ENCODE measurements around the gene PPT2. TPM values are rescaled to one million over a fixed set of nuclear protein-coding genes. Genes with fewer than 3 reads are reported as not detected.
"Not testable (repeated sequence)": the region's sequence is repeated elsewhere in the genome, so short reads cannot be mapped to it uniquely, and the experiment has no call there.

The PPT2 gene
- total RNA-seq, 1 donor from 2014 or later, result 39.4 TPM

DNA sequence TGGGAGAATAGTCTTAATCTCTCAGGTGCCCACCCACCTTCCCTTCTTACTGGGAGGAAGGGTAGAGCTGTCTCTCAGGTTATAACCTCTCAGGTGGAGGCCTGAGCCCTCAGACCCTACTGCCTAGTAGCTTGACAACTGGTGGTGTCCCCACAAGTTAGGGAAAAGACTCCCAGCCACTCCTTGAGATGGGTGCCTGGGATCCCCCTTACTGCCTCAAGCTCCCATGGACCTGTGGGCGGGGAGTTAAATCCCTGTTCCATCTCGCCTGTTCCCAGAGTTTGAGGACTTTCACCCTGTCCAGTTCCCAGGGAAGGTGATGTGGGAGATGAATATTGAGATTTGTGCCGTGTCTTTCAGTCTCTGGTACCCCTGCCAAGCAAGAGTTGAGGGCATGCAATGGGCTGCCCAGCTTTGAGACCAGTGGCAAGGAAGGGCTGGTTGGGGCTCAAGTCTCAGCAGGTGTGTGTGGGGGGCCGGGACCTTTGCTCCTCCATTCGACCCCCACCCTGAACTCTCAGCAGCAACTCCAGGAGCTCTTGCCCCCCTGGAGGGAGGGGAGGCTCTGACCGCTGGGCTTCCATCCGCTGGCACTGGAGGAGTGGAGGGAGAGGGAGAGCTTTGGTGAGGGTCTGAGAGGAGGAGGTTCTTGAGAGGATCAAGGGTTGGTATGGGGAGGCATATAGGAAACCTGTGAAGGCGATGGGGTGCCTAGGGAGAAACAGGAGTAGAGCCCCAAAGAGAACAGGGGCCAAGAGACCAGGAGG lies 37.2 kb downstream of the PPT2 start:
- TF ChIP-seq, protein P1, sequence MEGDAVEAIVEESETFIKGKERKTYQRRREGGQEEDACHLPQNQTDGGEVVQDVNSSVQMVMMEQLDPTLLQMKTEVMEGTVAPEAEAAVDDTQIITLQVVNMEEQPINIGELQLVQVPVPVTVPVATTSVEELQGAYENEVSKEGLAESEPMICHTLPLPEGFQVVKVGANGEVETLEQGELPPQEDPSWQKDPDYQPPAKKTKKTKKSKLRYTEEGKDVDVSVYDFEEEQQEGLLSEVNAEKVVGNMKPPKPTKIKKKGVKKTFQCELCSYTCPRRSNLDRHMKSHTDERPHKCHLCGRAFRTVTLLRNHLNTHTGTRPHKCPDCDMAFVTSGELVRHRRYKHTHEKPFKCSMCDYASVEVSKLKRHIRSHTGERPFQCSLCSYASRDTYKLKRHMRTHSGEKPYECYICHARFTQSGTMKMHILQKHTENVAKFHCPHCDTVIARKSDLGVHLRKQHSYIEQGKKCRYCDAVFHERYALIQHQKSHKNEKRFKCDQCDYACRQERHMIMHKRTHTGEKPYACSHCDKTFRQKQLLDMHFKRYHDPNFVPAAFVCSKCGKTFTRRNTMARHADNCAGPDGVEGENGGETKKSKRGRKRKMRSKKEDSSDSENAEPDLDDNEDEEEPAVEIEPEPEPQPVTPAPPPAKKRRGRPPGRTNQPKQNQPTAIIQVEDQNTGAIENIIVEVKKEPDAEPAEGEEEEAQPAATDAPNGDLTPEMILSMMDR (conservative IDR thresholded peaks at IDR 0.05; ENCODE audit: low read depth, low read length), result no peak
- DNase-seq (ENCODE audit: low read depth), result no peak
- peak overlapping the region; percentile 82 for H3K4me3 ChIP-seq (ENCODE audit: low read depth, low read length)

DNA sequence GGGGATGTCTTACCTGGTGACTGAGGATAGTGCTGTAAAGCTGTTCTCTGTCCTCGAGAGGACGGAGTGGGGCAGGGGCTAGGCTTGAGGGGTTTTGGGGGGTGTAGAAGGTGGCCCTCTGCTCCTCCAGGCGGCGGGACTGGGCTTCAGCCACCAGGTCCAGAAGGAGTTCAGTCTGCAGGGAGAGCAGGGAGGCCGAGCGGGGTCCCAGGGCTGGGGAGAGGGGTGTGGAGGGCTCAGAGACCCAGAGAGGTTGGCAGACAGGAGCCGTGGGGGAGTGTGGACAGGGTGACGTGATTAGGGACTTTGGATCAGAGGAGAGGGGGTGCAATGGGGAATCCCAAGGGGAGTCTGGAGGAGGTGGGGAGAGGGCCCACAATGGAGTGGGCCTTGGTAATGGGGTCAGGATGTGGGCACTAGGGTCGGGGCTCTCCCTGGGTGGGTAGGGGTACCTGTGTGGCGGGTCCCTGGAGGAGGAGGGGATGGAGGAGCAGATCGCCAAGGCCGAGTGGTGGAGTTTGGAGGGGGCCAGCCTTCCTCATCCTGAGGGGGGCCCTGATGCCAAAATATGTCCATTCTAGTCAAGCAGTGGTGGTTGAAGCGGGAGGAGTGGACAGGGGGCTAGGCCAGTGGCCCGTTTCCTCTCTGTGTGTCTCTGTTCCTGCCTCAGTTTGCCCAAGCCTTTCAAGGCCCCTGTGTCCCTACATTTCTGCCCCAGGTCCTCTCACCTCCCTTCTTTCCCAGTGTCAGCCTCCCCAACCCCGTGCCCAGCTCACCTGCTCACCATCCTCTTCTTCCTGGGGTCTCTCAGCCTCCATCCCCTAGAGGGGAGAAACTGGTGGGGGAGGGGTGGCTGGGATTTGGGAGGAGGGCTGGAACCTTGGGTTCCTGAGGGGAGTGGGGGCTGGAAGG lies 38.0 kb downstream of the PPT2 start:
- no peak for DNase-seq (ENCODE audit: low read depth)
- TF ChIP-seq, protein P1 (conservative IDR thresholded peaks at IDR 0.05; ENCODE audit: low read depth, low read length), result no peak
- H3K4me3 ChIP-seq (ENCODE audit: low read depth, low read length), result no peak overlapping the region

DNA sequence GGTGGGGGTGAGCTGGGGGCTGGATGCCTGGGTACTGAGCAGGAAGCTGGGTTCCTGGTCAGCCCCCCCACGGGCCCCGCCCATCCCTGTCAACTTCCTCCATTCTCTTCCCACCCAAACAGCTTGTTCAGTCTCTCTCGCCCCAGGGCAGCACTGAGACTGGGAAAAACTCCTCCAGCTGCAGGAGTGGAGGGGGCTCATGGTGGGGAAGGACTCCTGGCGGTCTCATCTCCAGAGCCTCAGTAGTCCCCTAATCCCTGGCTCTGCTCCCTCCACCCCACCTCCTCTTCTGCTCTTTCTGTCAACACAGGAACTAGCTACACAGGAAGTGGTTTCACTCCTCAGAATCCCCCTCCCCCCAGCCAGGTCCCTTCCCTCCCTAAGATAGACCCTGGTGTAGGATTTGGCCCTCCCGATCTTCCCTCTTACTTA lies 38.7 kb downstream of the PPT2 start, which contains the start of gene GPSM3:
GPSM3 (minus strand) TSS at position 36 of the 432 bp plus-strand sequence. CDS start 130 bp downstream, outside the sequence.
- no peak for DNase-seq (ENCODE audit: low read depth)
- TF ChIP-seq, protein P1 (conservative IDR thresholded peaks at IDR 0.05; ENCODE audit: low read depth, low read length), result no peak
- H3K4me3 ChIP-seq (ENCODE audit: low read depth, low read length), result no peak within 1 kb of the TSS

DNA sequence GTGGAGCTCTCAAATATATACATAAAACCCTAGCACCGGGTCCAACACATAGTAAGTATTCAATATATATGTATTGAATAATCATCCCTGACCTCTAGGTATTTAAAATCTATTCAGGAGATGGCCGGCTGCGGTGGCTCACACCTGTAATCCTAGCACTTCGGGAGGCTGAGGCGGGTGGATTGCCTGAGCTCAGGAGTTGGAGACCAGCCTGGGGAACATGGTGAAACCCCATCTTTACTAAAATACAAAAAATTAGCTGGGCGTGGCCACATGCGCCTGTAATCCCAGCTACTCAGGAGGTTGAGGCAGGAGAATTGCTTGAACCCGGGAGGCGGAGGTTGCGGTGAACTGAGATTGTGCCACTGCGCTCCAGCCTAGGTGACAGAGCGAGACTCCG lies 39.2 kb downstream of the PPT2 start:
- H3K4me3 ChIP-seq (ENCODE audit: low read depth, low read length); DNase-seq (ENCODE audit: low read depth): not testable (repeated sequence)

DNA sequence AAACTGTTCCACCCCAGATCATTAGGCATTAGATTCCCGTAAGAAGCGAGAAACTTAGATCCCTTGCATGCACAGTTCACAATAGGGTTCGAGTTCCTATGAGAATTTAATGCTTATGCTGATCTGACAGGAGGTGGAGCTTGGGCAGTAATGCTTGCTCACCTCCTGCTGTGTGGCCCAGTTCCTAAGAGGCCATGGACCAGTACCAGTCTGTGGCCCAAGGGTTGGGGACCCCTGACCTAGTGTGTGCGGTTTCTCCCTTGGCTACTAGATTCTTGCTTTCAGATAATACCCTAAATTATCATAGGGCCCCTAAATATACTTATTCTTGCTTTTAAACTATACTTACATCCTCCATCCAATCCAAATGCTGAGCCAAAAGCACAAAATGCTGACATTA lies 40.4 kb downstream of the PPT2 start:
- DNase-seq (ENCODE audit: low read depth), result no peak
- H3K4me3 ChIP-seq (ENCODE audit: low read depth, low read length), result no peak overlapping the region
- TF ChIP-seq, protein P1 (conservative IDR thresholded peaks at IDR 0.05; ENCODE audit: low read depth, low read length), result no peak

DNA sequence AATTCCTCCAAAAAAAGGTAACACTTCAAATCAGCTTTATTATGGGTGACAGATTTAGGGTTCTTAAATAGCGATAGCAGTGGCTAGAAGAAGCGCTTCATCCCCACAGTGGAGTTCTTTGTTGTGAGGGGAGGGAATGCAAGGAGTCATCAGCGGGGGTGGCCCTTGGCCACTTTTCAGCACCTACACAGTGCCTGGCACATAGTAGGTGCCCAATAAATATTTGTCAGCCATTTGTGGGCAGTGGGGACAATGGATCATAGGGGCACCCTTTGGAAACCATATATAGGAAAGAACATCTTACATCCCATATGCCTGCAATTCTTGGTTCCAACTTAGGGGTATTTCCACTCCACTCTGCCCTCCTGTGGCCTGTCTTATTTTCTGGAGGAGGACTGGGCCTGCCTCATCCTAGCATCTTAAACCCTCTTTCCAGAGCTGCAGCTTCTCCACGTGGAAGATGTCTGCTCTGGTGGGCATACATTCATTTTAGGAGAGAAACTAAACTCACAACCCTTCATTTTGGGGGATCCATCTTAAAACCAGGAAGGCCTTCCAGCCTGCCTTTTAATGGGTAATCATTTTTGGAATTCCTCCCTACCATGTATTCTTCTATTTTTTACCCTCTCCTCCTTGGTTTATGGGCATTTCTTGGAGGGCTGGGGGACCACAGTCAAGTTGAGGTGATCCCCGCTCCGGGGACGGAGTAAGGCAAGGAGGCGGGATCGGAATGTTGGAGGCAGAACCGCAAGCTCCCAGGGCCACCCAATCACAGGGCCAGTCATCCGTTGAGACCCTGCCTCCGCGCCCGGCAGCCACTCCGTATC lies 41.1 kb downstream of the PPT2 start:
- TF ChIP-seq, protein P1 (conservative IDR thresholded peaks at IDR 0.05; ENCODE audit: low read depth, low read length), result peak; percentile 69
- DNase-seq (ENCODE audit: low read depth), result no peak
- peak overlapping the region; percentile 71 for H3K4me3 ChIP-seq (ENCODE audit: low read depth, low read length)

DNA sequence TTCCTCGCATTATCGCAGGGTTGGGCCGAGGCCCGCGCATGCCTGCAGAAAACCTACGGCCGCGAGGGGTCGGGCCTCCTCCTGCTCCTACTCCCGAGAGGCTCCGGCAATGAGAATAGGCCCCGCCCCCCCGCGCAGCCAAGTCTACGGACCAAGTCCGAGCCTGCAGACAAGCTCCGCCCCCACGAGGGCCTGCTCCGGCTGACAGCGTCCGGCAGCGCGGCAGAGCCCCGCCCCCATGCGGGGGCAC lies 41.6 kb downstream of the PPT2 start:
- DNase-seq (ENCODE audit: low read depth), result peak; percentile 84
- peak overlapping the region; percentile 99 for H3K4me3 ChIP-seq (ENCODE audit: low read depth, low read length)
- TF ChIP-seq, protein P1 (conservative IDR thresholded peaks at IDR 0.05; ENCODE audit: low read depth, low read length), result peak; percentile 42

Measured in epithelial cell of proximal tubule (primary cell).